GM12878 (cell line): ENCODE results near the gene RGL1. TPM values are rescaled to one million over a fixed set of nuclear protein-coding genes. Genes with fewer than 3 reads are reported as not detected.

Source experiments
- ATF7 ChIP-seq: fragments of 450-650 bp; IDR thresholded peaks from 2 replicates; pipeline ENCODE4 v1.6.1; 2016; ENCODE audit warnings: low read depth, mild to moderate bottlenecking
- BACH1 ChIP-seq: fragments of 450-650 bp; IDR thresholded peaks from 2 replicates; pipeline ENCODE4 v1.6.1; 2017; ENCODE audit warnings: mild to moderate bottlenecking, borderline replicate concordance
- BCLAF1 ChIP-seq: fragments of 450-650 bp; IDR thresholded peaks from 2 replicates; pipeline ENCODE4 v1.6.1; 2017; ENCODE audit warnings: antibody characterized with exemption, mild to moderate bottlenecking, moderate library complexity
- GABPA ChIP-seq: IDR thresholded peaks from 2 replicates; pipeline ENCODE4 v1.6.1; 2014; ENCODE audit warnings: antibody characterized with exemption, low read depth, mild to moderate bottlenecking, inconsistent platforms
- IKZF2 ChIP-seq, 2 experiments: fragments of 450-650 bp; IDR thresholded peaks; 2 replicates each; pipeline ENCODE4 v1.6.1; 2017; ENCODE audit warnings: mild to moderate bottlenecking in 2 of 2, moderate library complexity in 2 of 2
- JUND ChIP-seq: IDR thresholded peaks from 2 replicates; pipeline ENCODE4 v1.6.1; 2012; ENCODE audit warnings: low read depth, mild to moderate bottlenecking, low read length, improper control_type of control experiment, moderate library complexity
- PAX8 ChIP-seq: fragments of 450-650 bp; IDR thresholded peaks from 2 replicates; pipeline ENCODE4 v1.6.1; 2017; ENCODE audit warnings: mild to moderate bottlenecking, moderate library complexity
- POLR2AphosphoS5 ChIP-seq: IDR thresholded peaks from 2 replicates; pipeline ENCODE4 v1.6.1; 2011; ENCODE audit warnings: mild to moderate bottlenecking, low read length, inconsistent platforms
- RCOR1 ChIP-seq: conservative IDR thresholded peaks from 2 replicates; pipeline ENCODE4 v1.6.1; 2012; ENCODE audit warnings: low read depth, low read length, improper control_type of control experiment
- RUNX3 ChIP-seq: IDR thresholded peaks from 2 replicates; pipeline ENCODE4 v1.6.1; 2012; ENCODE audit warnings: low read length, inconsistent platforms
- SUPT20H ChIP-seq: IDR thresholded peaks from 2 replicates; pipeline ENCODE4 v1.6.1; 2011; ENCODE audit warnings: low read depth, mild to moderate bottlenecking, low read length, moderate library complexity, borderline replicate concordance; ENCODE audit not compliant: control insufficient read depth
- polyA plus RNA-seq, 11 experiments: library from polyadenylated mRNA; depleted of rRNA in 4 of 11; unstranded in 6 of 11; stranded (reverse) in 5 of 11; fragments of >200 nt; fragmentation: Nextera tagmentation in 4 of 11; fragmentation: Illumina TruSeq in 1 of 11; extraction: Ambion mirVana in 4 of 11; extraction: Trizol in 1 of 11; gene quantifications; 1 replicate in 1 of 11; 2 replicates in 10 of 11; pipeline versions ENCODE4 v1.2.1 to v1.2.3, GENCODE V29; 2011 to 2016; ENCODE audit warnings: inconsistent platforms in 2 of 11, missing spikeins in 2 of 11, low read depth in 1 of 11
- total RNA-seq, 4 experiments: library from RNA; depleted of rRNA in 3 of 4; stranded (reverse); fragments of >200 nt in 3 of 4; fragmentation: Illumina TruSeq in 1 of 4; extraction: Trizol in 1 of 4; gene quantifications; 2 replicates each; pipeline versions ENCODE4 v1.2.1 to v1.2.3, GENCODE V29; 2013 to 2021
- TF ChIP-seq, protein P1 (sequence below): IDR thresholded peaks from 2 replicates; pipeline ENCODE4 v1.6.1; 2011; ENCODE audit warnings: low read depth, low read length, improper control_type of control experiment, borderline replicate concordance
- TF ChIP-seq, protein P2 (sequence below): fragments of 450-650 bp; IDR thresholded peaks from 2 replicates; pipeline ENCODE4 v1.6.1; 2017; ENCODE audit warnings: mild to moderate bottlenecking, moderate library complexity
- TF ChIP-seq, protein P3 (sequence below): IDR thresholded peaks from 2 replicates; pipeline ENCODE4 v1.6.1; 2012; ENCODE audit warnings: low read length, inconsistent platforms

RGL1 gene
- total and polyA plus RNA-seq, 10 of the 15 experiments (the other 5 are each of a cell fraction or from before 2014, with no cell fraction given): 8.1 to 25.0 (median 19.0) TPM

DNA sequence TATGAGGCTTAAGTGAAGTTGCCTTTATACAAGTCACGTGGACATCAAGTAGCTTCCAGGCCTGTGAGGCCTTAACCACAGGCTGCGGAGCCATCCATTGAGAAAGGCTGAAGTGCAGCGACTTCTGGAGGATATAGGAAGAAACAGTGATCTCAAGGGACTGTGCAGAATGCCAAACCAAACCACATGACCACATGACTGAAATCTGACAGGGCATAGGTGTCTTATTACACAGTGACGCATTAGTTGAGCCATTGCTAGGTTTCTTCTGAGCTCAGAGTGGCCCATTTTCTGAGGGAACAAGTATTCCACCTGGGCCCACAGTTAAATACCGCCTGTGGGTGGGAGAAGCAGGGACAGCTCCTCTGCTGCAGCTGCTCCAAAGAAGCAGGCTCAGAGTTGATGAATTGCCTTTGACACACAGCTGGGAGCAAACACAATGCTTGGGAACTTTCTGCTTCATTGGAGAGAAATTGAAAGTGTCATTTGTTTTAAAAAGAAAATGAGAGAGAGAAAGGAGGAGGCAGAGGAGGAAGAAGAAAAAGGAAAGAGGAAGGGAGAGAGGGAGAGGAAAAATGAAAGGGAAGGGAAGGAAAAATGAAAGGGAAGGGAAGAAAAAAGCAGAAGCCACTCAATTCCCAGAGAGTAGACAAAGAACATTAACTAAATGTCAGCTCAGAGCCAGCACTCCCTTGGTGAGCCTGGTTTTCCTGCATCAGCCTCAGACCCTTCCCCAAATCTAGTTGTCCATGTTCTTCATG lies 138.2 kb downstream of the RGL1 start (continued):
- TF ChIP-seq BCLAF1: no peak
- TF ChIP-seq RCOR1: no peak
- no peak for TF ChIP-seq ATF7
- TF ChIP-seq, protein P1, sequence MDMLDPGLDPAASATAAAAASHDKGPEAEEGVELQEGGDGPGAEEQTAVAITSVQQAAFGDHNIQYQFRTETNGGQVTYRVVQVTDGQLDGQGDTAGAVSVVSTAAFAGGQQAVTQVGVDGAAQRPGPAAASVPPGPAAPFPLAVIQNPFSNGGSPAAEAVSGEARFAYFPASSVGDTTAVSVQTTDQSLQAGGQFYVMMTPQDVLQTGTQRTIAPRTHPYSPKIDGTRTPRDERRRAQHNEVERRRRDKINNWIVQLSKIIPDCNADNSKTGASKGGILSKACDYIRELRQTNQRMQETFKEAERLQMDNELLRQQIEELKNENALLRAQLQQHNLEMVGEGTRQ: peak; percentile 25; the same call in 1 of the 2 replicates
- TF ChIP-seq GABPA: no peak
- no peak for TF ChIP-seq JUND
- TF ChIP-seq POLR2AphosphoS5: no peak
- TF ChIP-seq SUPT20H: no peak
- peak; percentile 48 to 59; a peak in 2 of 4 replicates for TF ChIP-seq IKZF2 (IDR thresholded peaks at IDR 0.05)
- no peak for TF ChIP-seq BACH1
- TF ChIP-seq, protein P2, sequence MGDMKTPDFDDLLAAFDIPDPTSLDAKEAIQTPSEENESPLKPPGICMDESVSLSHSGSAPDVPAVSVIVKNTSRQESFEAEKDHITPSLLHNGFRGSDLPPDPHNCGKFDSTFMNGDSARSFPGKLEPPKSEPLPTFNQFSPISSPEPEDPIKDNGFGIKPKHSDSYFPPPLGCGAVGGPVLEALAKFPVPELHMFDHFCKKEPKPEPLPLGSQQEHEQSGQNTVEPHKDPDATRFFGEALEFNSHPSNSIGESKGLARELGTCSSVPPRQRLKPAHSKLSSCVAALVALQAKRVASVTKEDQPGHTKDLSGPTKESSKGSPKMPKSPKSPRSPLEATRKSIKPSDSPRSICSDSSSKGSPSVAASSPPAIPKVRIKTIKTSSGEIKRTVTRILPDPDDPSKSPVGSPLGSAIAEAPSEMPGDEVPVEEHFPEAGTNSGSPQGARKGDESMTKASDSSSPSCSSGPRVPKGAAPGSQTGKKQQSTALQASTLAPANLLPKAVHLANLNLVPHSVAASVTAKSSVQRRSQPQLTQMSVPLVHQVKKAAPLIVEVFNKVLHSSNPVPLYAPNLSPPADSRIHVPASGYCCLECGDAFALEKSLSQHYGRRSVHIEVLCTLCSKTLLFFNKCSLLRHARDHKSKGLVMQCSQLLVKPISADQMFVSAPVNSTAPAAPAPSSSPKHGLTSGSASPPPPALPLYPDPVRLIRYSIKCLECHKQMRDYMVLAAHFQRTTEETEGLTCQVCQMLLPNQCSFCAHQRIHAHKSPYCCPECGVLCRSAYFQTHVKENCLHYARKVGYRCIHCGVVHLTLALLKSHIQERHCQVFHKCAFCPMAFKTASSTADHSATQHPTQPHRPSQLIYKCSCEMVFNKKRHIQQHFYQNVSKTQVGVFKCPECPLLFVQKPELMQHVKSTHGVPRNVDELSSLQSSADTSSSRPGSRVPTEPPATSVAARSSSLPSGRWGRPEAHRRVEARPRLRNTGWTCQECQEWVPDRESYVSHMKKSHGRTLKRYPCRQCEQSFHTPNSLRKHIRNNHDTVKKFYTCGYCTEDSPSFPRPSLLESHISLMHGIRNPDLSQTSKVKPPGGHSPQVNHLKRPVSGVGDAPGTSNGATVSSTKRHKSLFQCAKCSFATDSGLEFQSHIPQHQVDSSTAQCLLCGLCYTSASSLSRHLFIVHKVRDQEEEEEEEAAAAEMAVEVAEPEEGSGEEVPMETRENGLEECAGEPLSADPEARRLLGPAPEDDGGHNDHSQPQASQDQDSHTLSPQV: no peak
- TF ChIP-seq RUNX3: peak; percentile 69; the same call in 1 of the 2 replicates
- TF ChIP-seq, protein P3, sequence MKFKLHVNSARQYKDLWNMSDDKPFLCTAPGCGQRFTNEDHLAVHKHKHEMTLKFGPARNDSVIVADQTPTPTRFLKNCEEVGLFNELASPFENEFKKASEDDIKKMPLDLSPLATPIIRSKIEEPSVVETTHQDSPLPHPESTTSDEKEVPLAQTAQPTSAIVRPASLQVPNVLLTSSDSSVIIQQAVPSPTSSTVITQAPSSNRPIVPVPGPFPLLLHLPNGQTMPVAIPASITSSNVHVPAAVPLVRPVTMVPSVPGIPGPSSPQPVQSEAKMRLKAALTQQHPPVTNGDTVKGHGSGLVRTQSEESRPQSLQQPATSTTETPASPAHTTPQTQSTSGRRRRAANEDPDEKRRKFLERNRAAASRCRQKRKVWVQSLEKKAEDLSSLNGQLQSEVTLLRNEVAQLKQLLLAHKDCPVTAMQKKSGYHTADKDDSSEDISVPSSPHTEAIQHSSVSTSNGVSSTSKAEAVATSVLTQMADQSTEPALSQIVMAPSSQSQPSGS: no peak
- TF ChIP-seq PAX8: no peak
